Measurements from ENCODE around the gene ZNF709. TPM values are rescaled to one million over a fixed set of nuclear protein-coding genes. Genes with fewer than 3 reads are reported as not detected.

The ZNF709 gene
- total RNA-seq, 1 experiment from 2014 or later, result 4.0 TPM

DNA sequence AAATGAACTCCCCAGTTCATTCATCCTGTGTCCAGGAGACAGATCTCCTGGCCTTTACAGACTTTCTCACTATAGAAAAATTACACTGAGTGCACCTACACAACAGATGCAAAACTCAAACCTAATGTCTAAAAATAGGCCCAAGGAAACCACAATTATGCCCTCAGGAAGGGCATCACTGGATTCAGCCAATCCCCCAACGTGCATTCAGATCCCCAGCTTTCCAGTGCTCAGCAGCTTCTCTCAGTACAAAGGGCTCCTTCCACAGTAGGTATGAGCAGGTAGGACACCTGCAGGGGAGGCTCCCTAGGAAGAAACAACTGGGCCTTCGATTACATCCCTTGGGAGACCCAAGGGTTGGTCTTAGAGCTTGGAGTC, 2.1 kb downstream of the ZNF709 start:
- CTCF ChIA-PET, result interaction anchor here (0.7 kb wide), 1 partner anchor 309 kb away, joined by 6 read pairs; no protein-coding TSS in a partner anchor
- intact Hi-C loops (cut with micrococcal nuclease; ENCODE audit: unreplicated experiment), result no loop called here

DNA sequence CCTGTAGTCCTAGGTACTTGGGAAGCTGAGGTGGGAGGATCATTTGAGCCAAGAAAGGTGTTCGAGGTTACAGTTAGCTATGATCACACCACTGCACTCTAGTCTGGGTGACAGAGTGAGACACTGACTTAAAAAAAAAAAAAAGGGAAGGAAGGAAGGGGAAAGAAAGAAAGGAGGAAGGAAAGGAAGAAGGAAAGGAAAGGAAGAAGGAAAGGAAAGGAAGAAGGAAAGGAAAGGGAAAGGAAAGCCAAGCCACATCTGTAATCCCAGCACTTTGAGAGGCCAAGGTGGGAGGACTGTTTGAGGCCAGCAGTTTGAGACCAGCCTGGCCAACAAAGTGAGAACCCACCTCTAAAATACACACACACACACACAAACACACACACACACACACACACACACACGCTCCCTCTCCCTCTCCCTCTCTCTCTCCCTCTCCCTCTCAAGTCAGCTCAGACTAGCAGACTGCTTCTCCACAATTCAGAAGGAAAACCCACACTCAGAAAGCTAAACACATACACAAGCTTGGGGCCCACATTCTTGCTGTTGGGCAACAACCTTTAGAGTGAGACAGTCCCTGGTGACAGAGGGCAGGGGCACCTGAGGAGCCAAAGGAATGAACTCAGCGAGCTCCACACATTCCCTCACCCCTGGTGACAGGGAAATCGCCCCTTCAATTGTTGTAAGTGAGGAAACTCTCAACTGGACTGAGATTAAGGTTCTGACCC, 2.7 kb downstream of the ZNF709 start:
- in situ Hi-C loops (cut with HindIII; ENCODE audit: low pct_unique_long_range_greater_than_20kb, low sequenced_read_pairs), result no loop called here
- CTCF ChIA-PET, result no interaction called here
- H3K9me3 ChIP-seq (ENCODE audit: control insufficient read depth, insufficient read depth, low read depth, low read length), result peaks cover under 1% of the 10 kb centered on the region; the same call in 1 of the 2 replicates
- H3K36me3 ChIP-seq (ENCODE audit: control insufficient read depth, insufficient read depth, low read length), result no peaks in the 10 kb centered on the region
- intact Hi-C loops (cut with micrococcal nuclease; ENCODE audit: unreplicated experiment), result no loop called here
- peaks cover 8% of the 10 kb centered on the region; the same call in 1 of the 2 replicates for H3K4me1 ChIP-seq (ENCODE audit: control insufficient read depth, insufficient read depth, low read length)
- H3K4me3 ChIP-seq (ENCODE audit: low read depth in 2 of 2, low read length in 2 of 2), result no peak overlapping the region
- DNase-seq (ENCODE audit: low read depth, low spot score) (no peak), ATAC-seq (no peak)
- BruUV-seq (replicated peaks), result no TSS peak
- POLR2A ChIA-PET, result interaction anchor here (0.7 kb wide), 1 partner anchor 13 kb away, joined by 4 read pairs; no protein-coding TSS in a partner anchor
- no peaks in the 10 kb centered on the region for H3K27me3 ChIP-seq (ENCODE audit: control insufficient read depth, insufficient read depth, low read length)
- TF ChIP-seq POLR2AphosphoS5 (IDR thresholded peaks at IDR 0.05; ENCODE audit: low read depth, low read length), result no peak
- no peak overlapping the region for H3K27ac ChIP-seq (ENCODE audit: low read length)

More for the DNA sequence above, 2.1 kb downstream of the ZNF709 start:
- Histone ChIP-seq H3K4me3 (ENCODE audit: low read depth in 2 of 2, low read length in 2 of 2) (no peak overlapping the region), H3K27me3 (ENCODE audit: control insufficient read depth, insufficient read depth, low read length) (no peaks in the 10 kb centered on the region), H3K4me1 (ENCODE audit: control insufficient read depth, insufficient read depth, low read length) (peaks cover 8% of the 10 kb centered on the region; the same call in 1 of the 2 replicates), H3K9me3 (ENCODE audit: control insufficient read depth, insufficient read depth, low read depth, low read length) (no peaks in the 10 kb centered on the region), H3K27ac (ENCODE audit: low read length) (no peak overlapping the region), H3K36me3 (ENCODE audit: control insufficient read depth, insufficient read depth, low read length) (no peaks in the 10 kb centered on the region)
- TF ChIP-seq SIN3A (IDR thresholded peaks at IDR 0.05; ENCODE audit: borderline replicate concordance, insufficient read depth, low read depth, low read length) (no peak), POLR2AphosphoS5 (IDR thresholded peaks at IDR 0.05; ENCODE audit: low read depth, low read length) (no peak), TCF7L2 (IDR thresholded peaks at IDR 0.05; ENCODE audit: low read depth, low read length) (no peak)
- TF ChIP-seq, protein P1, sequence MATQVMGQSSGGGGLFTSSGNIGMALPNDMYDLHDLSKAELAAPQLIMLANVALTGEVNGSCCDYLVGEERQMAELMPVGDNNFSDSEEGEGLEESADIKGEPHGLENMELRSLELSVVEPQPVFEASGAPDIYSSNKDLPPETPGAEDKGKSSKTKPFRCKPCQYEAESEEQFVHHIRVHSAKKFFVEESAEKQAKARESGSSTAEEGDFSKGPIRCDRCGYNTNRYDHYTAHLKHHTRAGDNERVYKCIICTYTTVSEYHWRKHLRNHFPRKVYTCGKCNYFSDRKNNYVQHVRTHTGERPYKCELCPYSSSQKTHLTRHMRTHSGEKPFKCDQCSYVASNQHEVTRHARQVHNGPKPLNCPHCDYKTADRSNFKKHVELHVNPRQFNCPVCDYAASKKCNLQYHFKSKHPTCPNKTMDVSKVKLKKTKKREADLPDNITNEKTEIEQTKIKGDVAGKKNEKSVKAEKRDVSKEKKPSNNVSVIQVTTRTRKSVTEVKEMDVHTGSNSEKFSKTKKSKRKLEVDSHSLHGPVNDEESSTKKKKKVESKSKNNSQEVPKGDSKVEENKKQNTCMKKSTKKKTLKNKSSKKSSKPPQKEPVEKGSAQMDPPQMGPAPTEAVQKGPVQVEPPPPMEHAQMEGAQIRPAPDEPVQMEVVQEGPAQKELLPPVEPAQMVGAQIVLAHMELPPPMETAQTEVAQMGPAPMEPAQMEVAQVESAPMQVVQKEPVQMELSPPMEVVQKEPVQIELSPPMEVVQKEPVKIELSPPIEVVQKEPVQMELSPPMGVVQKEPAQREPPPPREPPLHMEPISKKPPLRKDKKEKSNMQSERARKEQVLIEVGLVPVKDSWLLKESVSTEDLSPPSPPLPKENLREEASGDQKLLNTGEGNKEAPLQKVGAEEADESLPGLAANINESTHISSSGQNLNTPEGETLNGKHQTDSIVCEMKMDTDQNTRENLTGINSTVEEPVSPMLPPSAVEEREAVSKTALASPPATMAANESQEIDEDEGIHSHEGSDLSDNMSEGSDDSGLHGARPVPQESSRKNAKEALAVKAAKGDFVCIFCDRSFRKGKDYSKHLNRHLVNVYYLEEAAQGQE (IDR thresholded peaks at IDR 0.05; ENCODE audit: insufficient read depth in 1 of 2, low read depth in 2 of 2, low read length in 1 of 2), result no peak
- TF ChIP-seq, protein P2, sequence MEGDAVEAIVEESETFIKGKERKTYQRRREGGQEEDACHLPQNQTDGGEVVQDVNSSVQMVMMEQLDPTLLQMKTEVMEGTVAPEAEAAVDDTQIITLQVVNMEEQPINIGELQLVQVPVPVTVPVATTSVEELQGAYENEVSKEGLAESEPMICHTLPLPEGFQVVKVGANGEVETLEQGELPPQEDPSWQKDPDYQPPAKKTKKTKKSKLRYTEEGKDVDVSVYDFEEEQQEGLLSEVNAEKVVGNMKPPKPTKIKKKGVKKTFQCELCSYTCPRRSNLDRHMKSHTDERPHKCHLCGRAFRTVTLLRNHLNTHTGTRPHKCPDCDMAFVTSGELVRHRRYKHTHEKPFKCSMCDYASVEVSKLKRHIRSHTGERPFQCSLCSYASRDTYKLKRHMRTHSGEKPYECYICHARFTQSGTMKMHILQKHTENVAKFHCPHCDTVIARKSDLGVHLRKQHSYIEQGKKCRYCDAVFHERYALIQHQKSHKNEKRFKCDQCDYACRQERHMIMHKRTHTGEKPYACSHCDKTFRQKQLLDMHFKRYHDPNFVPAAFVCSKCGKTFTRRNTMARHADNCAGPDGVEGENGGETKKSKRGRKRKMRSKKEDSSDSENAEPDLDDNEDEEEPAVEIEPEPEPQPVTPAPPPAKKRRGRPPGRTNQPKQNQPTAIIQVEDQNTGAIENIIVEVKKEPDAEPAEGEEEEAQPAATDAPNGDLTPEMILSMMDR (IDR thresholded peaks at IDR 0.05), result no peak
- DNase-seq (ENCODE audit: low read depth, low spot score) (no peak), ATAC-seq (no peak)
- POLR2A ChIA-PET, result no interaction called here
- no TSS peak for BruUV-seq (replicated peaks)
- in situ Hi-C loops (cut with HindIII; ENCODE audit: low pct_unique_long_range_greater_than_20kb, low sequenced_read_pairs), result no loop called here
